22Rv1 (cell line): Measurements from ENCODE around the gene C6orf89.

Experiments used
- H3K27ac ChIP-seq: fragments of 450-650 bp; 2 replicates; pipeline ENCODE4 v1.5.1; 2017
- CTCF ChIP-seq: fragments of 450-650 bp; IDR thresholded peaks from 2 replicates; pipeline ENCODE4 v1.5.1; 2017; ENCODE audit warnings: mild to moderate bottlenecking
- ZFX ChIP-seq: fragments of 450-650 bp; IDR thresholded peaks from 2 replicates; pipeline ENCODE4 v1.6.1; 2017; ENCODE audit warnings: antibody characterized with exemption, borderline replicate concordance

Gene C6orf89

GRCh38 chr6:36925809-36926208, 40.1 kb downstream of the C6orf89 start:
- H3K27ac ChIP-seq, result no peak overlapping the region
- no peak for TF ChIP-seq ZFX
- no peak for TF ChIP-seq CTCF

GRCh38 chr6:36926708-36927513, 41.2 kb downstream of the C6orf89 start:
- TF ChIP-seq ZFX (no peak), CTCF (no peak)
- H3K27ac ChIP-seq, result no peak overlapping the region

GRCh38 chr6:36927691-36928546, 42.2 kb downstream of the C6orf89 start:
- H3K27ac ChIP-seq, result no peak overlapping the region
- no peak for TF ChIP-seq CTCF
- no peak for TF ChIP-seq ZFX

GRCh38 chr6:36928547-36928918, 42.8 kb downstream of the C6orf89 start:
- H3K27ac ChIP-seq, result no peak overlapping the region
- TF ChIP-seq ZFX (no peak), CTCF (no peak)

GRCh38 chr6:36929152-36929551, 43.4 kb downstream of the C6orf89 start:
- TF ChIP-seq ZFX (no peak), CTCF (no peak)
- no peak overlapping the region for H3K27ac ChIP-seq

- TF ChIP-seq ZFX, result no peak
- TF ChIP-seq CTCF, result no peak
- no peak overlapping the region for H3K27ac ChIP-seq
These were observed 43.9 kb downstream of the C6orf89 start for GRCh38 chr6:36929607-36930006.

- TF ChIP-seq CTCF (no peak), ZFX (no peak)
These were observed 44.7 kb downstream of the C6orf89 start for GRCh38 chr6:36930483-36930882.

More at GRCh38 chr6:36930483-36930882, 44.7 kb downstream of the C6orf89 start:
- no peak overlapping the region for H3K27ac ChIP-seq
